Left colon (tissue), 2 donors: Measurements from ENCODE around the gene NUMB. TPM values are rescaled to one million over a fixed set of nuclear protein-coding genes. Genes with fewer than 3 reads are reported as not detected.

Experiments used
- ATAC-seq: fragments of 200-7000 bp; cut with Tn5 transposase; one replicate; pipeline ENCODE4 v1.9.1; 2020; ENCODE audit warnings: mild to moderate bottlenecking, moderate library complexity
- DNase-seq, 2 donors: peaks; one replicate each; pipeline ENCODE4 v3.0.0-alpha.2; 2020
- intact Hi-C, 2 donors: fragments of 100-400 bp; cut with DNase I in 1 of 2; cut with micrococcal nuclease in 1 of 2; formaldehyde crosslinking; loops; one replicate each; pipeline versions ENCODE4 v1.11.2 to v1.14.0; 2022; cut with DNase I, micrococcal nuclease
- total RNA-seq, 2 donors: library from RNA; stranded (reverse); fragmentation: NEBNext Ultra II Directional; extraction: Animal tissue kit (Norgen Biotek cat#: 25700); gene quantifications; one replicate each; pipeline ENCODE4 v1.2.1, GENCODE V29; 2021
- donor health status: DM: no; HTN: no; CAD: no.
- donor health status: DM: yes; HTN: yes; CAD: no.

NUMB gene
- total RNA-seq, 2 donors from 2014 or later = 105 to 114 TPM

DNA sequence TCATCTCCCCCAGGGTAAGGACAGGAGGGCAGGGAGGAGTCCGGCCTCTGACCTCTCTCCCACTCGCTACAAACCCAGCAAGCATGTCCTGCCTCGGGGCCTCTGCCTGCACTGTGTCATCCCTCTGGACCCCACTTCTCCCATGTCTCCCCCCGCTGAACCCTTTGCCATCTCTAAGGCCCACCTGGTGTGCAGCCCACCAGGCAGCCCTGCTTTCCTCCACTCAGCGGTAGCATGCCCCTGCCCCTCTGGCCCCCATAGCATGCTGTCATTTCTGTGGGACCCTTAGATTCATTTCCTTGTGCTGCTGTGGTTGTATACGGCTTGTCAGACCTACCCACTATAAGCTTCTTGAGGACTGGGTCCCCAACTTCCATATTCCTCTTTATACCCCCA, 203.3 kb downstream of the NUMB start:
- intact Hi-C loops = no loop called here
- DNase-seq (no peak), ATAC-seq (no peak)

DNA sequence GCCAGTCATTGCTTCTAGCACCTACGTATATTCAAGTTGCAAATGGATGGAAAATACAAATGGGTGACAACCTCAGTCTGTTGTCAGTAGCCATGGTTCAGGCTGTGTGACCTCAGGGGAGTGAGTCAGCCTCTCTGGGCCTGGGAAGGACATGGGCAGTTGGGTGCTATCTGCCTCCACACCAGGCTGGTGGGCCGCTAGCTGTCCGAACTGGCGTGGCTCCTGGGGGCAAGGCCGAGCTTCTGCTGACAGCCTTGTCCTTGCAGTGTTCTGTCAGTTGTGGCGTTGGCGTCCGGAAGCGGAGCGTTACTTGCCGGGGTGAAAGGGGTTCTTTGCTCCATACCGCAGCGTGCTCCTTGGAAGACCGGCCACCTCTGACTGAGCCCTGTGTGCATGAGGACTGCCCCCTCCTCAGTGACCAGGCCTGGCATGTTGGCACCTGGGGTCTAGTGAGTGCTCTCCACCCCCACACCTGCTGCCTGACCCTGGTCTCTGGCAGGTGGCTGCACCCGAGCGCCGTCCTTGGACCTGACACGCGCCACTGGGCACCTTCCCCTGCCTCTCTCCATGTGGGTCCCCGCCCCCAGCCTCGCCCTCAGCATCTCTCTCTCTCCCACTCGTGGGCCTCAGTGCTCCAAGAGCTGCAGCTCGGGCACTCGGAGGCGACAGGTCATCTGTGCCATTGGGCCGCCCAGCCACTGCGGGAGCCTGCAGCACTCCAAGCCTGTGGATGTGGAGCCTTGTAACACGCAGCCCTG, 203.9 kb downstream of the NUMB start:
- ATAC-seq (no peak), DNase-seq (no peak)
- intact Hi-C loops = no loop called here

DNA sequence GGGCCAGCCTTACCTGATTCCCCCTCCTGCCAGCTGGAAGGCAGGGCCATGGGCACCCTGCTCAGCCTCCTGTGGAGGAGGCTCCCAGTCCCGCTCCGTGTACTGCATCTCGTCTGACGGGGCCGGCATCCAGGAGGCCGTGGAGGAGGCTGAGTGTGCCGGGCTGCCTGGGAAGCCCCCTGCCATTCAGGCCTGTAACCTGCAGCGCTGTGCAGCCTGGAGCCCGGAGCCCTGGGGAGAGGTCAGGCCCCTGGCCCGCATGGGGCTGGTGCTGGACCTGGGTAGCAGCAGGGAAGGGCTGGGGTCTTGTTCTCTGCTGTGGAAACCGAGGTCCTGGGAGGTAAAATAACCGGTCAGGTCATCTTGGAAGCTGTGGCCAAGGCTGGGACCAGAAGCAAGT, 204.6 kb downstream of the NUMB start:
- no peak for DNase-seq

DNA sequence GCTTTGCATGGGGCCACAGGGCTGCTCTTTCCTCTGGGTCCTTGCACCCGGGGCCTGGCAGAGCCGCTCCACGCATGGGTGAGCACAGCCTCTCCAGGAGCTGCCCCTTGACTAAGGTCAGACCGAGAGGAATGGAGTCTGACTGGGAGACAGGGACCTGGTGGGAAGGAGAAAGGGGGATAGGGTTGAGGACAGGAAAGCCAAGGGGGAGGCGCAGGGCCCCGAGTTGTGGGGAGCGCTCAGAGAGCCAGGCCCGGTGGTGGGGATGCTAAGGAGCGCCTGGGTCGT, 205.1 kb downstream of the NUMB start:
- ATAC-seq (no peak), DNase-seq (no peak)
- intact Hi-C loops = no loop called here

More for the DNA sequence above, 204.6 kb downstream of the NUMB start:
- intact Hi-C loops = no loop called here
- no peak for ATAC-seq

DNA sequence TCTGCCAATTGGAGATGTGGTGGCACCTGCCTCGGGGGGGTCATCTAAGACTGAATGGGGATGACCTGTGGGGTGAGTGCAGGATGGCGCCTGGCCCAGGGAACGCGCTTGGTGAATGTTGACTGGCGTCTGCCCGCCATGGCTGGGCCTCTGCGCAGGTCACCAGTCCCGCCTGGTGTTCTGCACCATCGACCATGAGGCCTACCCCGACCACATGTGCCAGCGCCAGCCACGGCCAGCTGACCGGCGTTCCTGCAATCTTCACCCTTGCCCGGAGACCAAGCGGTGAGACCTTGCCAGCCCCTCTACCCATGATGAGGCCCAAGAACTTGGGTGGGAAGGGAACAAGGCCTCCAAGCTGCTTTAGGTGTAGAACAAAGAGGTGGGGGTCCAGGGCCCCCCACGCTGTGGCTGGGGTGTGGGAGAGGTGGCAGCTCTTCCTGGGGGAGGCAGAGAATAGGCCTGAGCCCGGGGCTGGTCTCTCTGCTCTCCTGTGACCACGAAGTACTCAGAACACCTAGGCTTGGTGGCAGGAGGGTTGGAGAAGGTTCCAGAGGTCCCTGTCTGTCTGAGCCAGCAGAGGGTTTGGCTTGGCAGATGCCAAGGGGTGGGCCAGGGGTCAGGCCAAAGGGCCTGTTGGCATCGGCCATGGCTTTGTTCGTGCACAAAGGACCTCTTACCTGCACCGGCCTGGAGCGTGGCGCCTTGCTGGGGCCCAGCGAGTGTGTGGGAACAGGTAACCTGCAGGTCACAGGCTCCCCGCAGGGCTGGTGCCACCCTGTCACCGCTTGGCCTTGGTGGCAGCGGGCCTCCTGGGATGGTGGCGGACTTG, 205.6 kb downstream of the NUMB start:
- intact Hi-C loops = no loop called here
- DNase-seq (no peak), ATAC-seq (no peak)

DNA sequence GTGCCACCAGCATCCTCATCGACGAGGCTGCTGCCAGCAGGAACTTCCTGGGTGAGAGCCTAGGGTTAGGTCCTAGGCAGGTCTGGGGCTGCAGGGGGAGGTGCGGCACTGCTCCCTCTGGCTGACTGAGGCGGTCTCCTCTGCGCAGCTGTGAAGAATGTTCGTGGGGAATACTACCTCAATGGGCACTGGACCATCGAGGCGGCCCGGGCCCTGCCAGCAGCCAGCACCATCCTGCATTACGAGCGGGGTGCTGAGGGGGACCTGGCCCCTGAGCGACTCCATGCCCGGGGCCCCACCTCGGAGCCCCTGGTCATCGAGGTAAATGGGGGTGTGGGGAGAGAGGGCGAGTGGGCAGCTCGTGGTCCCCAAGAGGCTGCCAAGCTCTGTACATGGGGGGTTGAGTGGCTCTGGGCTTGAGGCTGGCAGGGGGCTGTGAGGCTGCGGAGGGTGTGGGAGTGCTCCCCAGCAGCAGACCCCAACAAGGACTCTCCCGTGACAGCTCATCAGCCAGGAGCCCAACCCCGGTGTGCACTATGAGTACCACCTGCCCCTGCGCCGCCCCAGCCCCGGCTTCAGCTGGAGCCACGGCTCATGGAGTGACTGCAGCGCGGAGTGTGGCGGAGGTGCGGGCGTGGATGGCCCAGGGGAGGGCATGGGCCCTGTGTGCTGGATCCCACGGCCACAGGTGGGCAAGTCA, 206.7 kb downstream of the NUMB start:
- DNase-seq = no peak
- intact Hi-C loops = no loop called here
- ATAC-seq = no peak

DNA sequence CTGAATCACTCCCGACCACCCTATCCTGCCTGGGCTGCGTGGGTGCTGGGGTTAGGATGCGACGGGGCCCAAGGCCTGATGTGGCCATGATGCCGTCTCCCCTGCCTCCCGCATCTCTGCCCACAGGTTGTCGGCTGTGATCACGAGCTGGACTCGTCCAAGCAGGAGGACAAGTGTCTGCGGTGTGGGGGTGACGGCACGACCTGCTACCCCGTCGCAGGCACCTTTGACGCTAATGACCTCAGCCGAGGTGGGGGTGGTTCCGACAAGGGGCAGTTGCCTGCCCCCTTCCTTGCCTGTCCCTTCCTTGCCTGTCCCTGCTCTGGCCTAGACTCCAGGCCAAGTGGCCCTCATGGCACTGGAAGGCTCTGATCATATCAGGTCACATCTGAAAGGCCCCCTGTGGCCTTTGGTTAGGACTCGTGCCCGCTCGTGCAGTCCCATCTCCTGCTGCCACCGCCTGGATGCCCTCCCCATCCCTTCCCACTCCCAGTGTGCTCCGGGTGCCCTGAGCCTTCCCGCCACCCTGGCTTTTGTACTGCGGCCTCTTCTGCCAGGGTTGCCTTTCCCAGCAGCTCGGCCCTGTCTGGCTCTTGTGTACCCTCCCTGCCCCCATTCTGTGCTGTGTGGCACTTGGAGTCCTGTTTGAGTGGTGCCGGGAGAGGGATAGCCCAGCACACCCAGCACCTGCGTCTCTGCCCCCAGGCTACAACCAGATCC, 207.4 kb downstream of the NUMB start:
- no peak for ATAC-seq
- no peak for DNase-seq
- intact Hi-C loops = no loop called here

DNA sequence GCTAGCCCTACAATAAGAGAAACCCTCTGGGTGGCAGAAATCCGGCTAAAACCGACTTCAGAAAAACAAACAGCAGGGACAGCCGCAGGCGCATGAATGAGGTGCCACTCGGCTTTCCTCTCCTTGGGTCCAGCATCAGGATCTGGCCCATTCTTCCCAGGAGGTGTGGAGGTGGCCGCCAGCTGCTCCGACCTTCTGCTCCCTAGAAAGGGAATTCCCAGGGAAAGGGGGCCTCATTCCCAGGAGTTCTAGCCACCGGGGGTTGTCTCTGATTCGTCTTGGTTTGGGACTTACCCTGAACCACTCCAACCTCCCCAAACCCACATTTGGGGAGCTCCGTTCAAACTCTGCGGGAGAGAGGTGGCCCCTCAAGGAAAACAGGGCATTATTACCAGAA, 208.0 kb downstream of the NUMB start:
- intact Hi-C loops = no loop called here
- no peak for ATAC-seq
- DNase-seq = no peak

DNA sequence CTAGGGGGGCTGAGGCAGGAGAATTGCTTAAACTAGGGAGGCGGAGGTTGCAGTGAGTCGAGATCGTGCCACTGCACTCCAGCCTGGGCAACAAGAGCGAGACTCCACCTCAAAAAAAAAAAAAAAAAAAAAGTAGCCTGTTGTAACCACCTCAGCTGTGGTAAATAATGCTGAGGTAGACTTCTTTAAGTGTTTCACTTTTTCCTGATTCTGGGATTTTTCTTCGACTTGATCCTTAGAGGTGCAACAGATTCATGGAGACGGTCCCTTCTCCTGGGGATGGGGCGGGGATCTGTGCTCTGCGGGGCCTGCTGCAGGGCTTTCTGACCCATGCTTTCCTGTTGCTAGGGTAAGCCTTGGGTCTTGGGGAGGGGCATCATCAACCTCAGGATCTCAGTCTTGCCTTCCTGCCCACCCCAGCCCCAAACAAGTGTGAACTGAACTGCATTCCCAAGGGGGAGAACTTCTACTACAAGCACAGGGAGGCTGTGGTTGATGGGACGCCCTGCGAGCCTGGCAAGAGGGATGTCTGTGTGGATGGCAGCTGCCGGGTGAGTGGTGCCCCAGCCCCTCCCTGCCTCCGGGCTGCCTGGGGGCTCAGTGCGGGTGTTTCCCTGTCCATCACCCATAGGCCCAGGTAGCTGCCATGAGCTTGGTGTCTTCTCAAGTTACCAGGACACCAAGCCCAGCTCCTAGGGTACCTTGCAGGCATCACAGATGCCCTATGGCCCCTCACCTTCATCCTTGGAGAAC, 208.6 kb downstream of the NUMB start:
- ATAC-seq (no peak), DNase-seq (no peak)
- intact Hi-C loops = no loop called here

DNA sequence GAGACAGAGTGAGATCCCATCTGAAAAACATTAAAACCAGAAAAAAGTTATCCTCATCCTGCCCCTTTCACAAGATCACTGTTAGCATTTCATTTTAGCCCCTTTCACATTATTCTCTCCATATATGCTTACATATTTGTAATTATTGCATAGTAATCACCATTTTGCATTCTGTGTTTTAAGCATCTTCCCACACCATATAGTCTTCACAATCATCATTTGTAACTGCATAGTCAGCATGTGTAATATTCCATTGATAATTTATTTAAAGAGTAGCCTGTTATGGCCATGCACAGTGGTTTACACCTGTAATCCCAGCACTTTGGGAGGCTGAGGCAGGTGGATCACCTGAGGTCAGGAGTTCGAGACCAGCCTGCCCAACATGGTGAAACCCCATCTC, 209.2 kb downstream of the NUMB start:
- no peak for ATAC-seq
- intact Hi-C loops = no loop called here
- no peak for DNase-seq

DNA sequence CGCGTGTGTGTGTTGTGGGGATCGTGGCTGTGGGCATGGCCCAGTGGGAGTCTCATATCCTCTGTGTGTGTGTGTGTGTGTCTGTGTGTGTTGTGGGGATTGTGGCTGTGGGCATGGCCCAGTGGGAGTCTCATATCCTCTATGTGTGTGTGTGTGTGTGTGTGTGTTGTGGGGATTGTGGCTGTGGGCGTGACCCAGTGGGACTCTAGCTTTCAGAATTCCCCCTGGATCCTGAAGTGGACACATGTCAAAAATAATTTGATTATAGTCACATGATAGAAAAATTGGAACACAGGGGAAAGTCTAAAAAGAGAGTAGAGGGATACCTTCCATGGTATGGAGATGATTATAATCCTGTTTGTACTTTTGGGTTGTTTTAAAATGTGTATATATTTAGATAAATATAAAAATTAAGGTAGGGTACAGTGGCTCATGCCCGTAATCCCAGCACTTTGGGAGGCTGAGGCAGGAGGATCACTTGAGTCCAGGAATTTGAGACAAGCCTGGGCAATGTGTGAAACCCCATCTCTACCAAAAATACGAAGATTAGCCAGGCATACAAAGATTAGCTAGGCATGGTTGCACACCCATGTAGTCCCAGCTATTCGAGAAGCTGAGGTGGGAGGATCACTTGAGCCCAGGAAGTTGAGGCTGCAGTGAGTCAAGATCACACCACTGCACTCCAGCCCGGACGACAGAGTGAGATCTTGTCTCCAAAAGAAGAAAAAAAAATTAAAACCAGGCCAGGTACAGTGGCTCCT, 210.1 kb downstream of the NUMB start:
- no peak for ATAC-seq
- no peak for DNase-seq
- intact Hi-C loops = no loop called here

DNA sequence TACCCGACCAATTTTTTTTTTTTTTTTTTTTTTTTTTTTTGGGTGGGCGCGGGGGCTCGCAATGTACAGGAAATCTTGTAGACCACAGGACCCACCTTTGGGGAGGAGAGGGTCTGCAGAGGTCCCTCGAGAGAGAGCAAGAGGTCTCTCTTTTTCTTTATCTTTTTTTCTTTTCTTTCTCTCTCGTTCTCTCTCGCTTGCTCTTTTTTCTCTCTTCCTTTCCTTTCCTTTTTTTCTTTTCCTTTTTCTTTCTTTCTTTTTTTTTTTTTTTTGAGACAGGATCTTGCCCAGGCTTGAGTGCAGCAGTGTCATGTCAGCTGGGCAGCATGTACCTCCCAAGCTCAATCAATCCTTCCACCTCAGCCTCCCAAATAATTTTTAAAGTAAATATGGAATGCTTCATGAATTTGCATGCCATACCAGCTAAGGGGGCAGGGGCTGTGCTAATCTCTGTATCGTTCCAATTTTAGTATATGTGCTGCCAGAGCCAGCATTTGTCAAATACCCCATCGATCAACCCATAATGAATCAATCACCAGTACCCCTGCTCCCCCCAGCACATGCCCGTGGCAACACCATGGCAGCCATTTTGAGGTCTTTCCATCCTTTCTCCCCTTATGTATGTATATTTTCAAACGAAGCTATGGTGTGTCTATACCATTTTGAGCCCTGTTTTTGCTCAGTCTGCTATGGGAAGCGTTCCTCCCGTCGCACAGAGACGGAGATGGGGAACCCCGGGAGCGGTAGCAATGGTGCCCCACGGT, 211.8 kb downstream of the NUMB start:
- DNase-seq = no peak
- ATAC-seq = no peak
- intact Hi-C loops = no loop called here

DNA sequence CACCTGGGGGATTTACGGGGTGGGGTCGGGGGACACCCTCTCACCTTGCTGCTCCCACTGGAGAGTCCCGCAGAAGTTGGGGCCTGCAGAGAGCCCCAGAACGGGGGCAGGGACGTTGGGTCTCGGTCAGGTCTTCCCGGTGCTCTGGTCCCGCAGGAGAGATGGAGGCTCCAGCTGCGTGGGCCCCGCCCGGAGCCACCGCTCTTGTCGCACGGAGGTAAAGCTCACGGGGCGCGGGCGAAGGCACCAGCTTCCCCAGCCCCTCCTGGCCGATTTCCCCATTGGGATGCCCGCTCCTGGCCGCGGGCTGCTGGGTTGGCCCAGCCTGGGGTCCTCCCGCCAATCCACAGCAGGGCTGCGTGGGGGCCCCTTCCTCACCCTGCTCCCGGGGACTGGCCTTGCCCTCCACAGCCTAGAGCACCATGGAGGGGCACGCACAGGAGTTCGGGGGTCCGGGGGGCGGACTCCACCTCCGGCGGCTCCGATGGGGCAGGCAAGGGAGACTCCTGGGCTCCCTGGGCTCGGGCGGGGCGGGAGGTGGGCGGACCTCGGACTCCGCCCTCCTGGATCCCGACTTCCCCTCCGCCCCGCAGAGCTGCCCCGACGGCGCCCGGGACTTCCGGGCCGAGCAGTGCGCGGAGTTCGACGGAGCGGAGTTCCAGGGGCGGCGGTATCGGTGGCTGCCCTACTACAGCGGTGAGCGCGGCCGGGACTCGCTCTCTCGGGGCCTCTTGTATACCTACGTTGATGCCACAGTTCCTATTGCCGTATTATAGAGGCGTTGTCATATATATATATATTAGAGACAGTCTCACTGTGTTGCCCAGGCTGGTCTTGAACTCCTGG, 212.6 kb downstream of the NUMB start:
- DNase-seq (peak in 1 of 2 donors; percentile 57), ATAC-seq (peak; percentile 54)
- intact Hi-C loops = no loop called here

DNA sequence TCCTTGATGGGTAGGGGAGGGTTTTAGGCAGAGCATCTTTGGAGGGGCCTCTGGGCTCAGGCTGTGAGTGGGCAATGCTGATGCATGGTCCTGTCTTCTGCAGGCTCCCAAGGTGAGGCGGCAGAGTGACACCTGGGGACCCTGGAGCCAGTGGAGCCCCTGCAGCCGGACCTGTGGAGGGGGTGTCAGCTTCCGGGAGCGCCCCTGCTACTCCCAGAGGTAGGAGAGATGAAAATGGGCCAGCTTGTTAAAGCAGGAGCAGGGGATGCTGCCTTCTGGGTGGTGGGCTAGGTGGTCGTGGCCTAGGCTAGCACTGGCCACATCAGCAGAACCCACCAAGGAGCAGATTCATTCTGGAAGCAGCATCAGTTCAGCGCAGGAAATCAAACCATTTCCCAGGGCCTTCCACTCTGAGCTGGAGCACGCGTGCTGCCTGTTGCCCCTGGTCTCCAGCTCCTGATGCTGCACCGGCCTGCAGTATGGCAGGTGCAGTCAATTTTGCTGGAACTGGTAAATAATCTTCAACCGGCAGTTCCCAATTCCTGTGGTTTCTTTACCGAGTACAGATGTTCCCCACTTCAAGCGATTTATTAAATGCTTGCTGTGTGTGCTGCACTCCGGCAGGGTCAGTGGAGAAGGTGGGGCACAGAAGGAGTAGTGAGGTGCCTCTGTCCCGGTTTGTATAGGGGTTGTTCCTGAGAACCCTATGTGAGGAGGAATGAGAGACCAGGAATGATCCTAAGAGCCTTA, 213.6 kb downstream of the NUMB start:
- no peak for DNase-seq
- no peak for ATAC-seq
- intact Hi-C loops = no loop called here

DNA sequence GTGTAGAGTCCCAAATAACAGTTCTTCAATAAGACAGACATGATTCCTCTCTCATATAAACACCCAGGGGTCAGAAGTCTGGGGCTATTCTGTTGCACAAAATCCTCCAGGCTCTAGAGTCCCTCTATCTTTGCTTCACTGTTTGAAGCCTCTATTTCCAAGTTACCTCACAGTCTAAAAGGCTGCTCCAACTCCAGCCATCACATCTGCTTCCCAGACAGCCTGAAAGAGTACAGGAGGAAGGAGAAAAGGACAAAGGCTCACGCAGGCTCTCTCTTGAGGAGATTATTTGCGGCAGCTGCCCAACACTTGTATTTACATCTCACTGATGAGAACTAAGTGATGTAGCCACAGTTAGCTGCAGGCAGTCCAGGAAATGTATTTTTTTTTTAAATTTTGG, 214.6 kb downstream of the NUMB start:
- no peak for ATAC-seq
- intact Hi-C loops = no loop called here
- no peak for DNase-seq

DNA sequence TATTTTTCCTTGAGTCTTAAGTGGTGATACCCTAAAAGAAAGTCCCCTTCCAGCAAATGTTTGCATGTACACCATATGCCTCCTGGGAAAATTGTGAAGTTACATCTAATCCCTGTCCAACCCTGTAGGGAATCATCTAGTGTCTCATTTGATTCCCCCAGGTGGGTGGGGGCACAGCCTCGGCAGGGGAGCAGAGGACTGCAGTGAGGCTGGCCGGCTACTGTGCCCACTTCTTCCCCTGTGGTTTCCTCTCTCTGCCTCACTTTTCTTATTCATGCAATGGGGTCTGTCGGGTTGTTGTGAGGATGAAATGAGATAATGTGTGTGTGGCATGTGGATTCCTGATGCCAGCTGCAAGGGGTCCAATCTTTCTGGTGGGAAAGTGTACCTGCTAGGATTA, 215.0 kb downstream of the NUMB start:
- DNase-seq = no peak
- intact Hi-C loops = no loop called here
- ATAC-seq = no peak
